Neural cell (in vitro differentiated cells): ENCODE data around the gene ATRAID. TPM values are rescaled to one million over a fixed set of nuclear protein-coding genes. Genes with fewer than 3 reads are reported as not detected.

ENCODE experiments used
- H2AFZ ChIP-seq: fragments of 200-600, 300-800 bp; sonication (generic), shearing (Covaris generic); 2 replicates; pipeline ENCODE4 v1.6.0; 2014; ENCODE audit warnings: low read depth, mild to moderate bottlenecking, antibody characterized with exemption, low read length, moderate library complexity
- H3F3A ChIP-seq: fragments of 200-600 bp; shearing (Covaris generic); 2 replicates; pipeline ENCODE4 v1.6.1; 2016; ENCODE audit warnings: mild to moderate bottlenecking, moderate library complexity, mixed read lengths, antibody characterized with exemption, low read length; ENCODE audit not compliant: insufficient read depth, poor library complexity, severe bottlenecking
- H3K27ac ChIP-seq: fragments of 200-600, 300-800 bp; sonication (generic), shearing (Covaris generic); 2 replicates; pipeline ENCODE4 v1.5.1; 2014; ENCODE audit warnings: mild to moderate bottlenecking, low read length, moderate library complexity
- H3K27me3 ChIP-seq: fragments of 300-800, 200-600 bp; sonication (generic), shearing (Covaris generic); 2 replicates; pipeline ENCODE4 v1.6.0; 2014; ENCODE audit warnings: mild to moderate bottlenecking, low read depth, low read length, moderate library complexity; ENCODE audit not compliant: insufficient read depth
- H3K36me3 ChIP-seq: fragments of 300-800, 200-600 bp; sonication (generic), shearing (Covaris generic); 2 replicates; pipeline ENCODE4 v1.5.1; 2014; ENCODE audit warnings: mild to moderate bottlenecking, antibody characterized with exemption, low read length, moderate library complexity; ENCODE audit not compliant: insufficient read depth
- H3K4me2 ChIP-seq: fragments of 300-800, 200-600 bp; sonication (generic), shearing (Covaris generic); 2 replicates; pipeline ENCODE4 v1.6.0; 2014; ENCODE audit warnings: mild to moderate bottlenecking, low read length
- H3K4me3 ChIP-seq: fragments of 300-800, 200-600 bp; sonication (generic), shearing (Covaris generic); 2 replicates; pipeline ENCODE4 v1.5.1; 2014; ENCODE audit warnings: mild to moderate bottlenecking, low read length, moderate library complexity
- H3K79me2 ChIP-seq: fragments of 200-600 bp; shearing (Covaris generic); replicated peaks from 2 replicates; pipeline ENCODE4 v1.6.0; 2014; ENCODE audit warnings: mild to moderate bottlenecking, low read length, moderate library complexity; ENCODE audit not compliant: insufficient read depth
- H3K9ac ChIP-seq: fragments of 300-800, 200-600 bp; sonication (generic), shearing (Covaris generic); 2 replicates; pipeline ENCODE4 v1.6.1; 2016; ENCODE audit warnings: mild to moderate bottlenecking, low read length, mixed read lengths
- H3K9me2 ChIP-seq: fragments of 200-600 bp; shearing (Covaris generic); 2 replicates; pipeline ENCODE4 v1.6.1; 2016; ENCODE audit warnings: mild to moderate bottlenecking, low read length, mixed read lengths; ENCODE audit not compliant: insufficient read depth
- H3K9me3 ChIP-seq: fragments of 200-600, 300-800 bp; sonication (generic), shearing (Covaris generic); 2 replicates; pipeline ENCODE4 v1.6.1; 2016; ENCODE audit warnings: mild to moderate bottlenecking, mixed run types, low read length, moderate library complexity, mixed read lengths
- H4K20me1 ChIP-seq: fragments of 200-600 bp; shearing (Covaris generic); 2 replicates; pipeline ENCODE4 v1.6.1; 2016; ENCODE audit warnings: mild to moderate bottlenecking, mixed run types; ENCODE audit not compliant: insufficient read depth
- EP300 ChIP-seq: fragments of 450-650 bp; conservative IDR thresholded peaks from 2 replicates; pipeline ENCODE4 v1.6.1; 2014; ENCODE audit warnings: antibody characterized with exemption, mild to moderate bottlenecking, moderate library complexity; ENCODE audit not compliant: poor library complexity, severe bottlenecking
- EZH2 ChIP-seq: fragments of 200-600, 300-800 bp; shearing (Covaris generic), sonication (generic); IDR thresholded peaks from 2 replicates; pipeline ENCODE4 v1.6.1; 2014; ENCODE audit warnings: antibody characterized with exemption, low read length, borderline replicate concordance, mild to moderate bottlenecking; ENCODE audit not compliant: insufficient read depth, poor library complexity, severe bottlenecking
- MXI1 ChIP-seq: fragments of 450-650 bp; conservative IDR thresholded peaks from 2 replicates; pipeline ENCODE4 v1.6.1; 2014; ENCODE audit warnings: antibody characterized with exemption, mild to moderate bottlenecking; ENCODE audit not compliant: poor library complexity, severe bottlenecking
- POLR2AphosphoS5 ChIP-seq: IDR thresholded peaks from 2 replicates; pipeline ENCODE4 v1.6.1; 2012
- REST ChIP-seq: IDR thresholded peaks from 2 replicates; pipeline ENCODE4 v1.6.1; 2012; ENCODE audit warnings: borderline replicate concordance
- SMC3 ChIP-seq: fragments of 450-650 bp; conservative IDR thresholded peaks from 2 replicates; pipeline ENCODE4 v1.6.1; 2014; ENCODE audit warnings: antibody characterized with exemption, mild to moderate bottlenecking, moderate library complexity; ENCODE audit not compliant: poor library complexity
- TAF1 ChIP-seq: IDR thresholded peaks from 2 replicates; pipeline ENCODE4 v1.6.1; 2012; ENCODE audit warnings: low read depth
- polyA plus RNA-seq: library from polyadenylated mRNA; depleted of rRNA; stranded (reverse); fragments of >200 nt; gene quantifications from 2 replicates; pipeline ENCODE4 v1.2.3, GENCODE V29; 2014
- TF ChIP-seq, protein P1 (sequence below): fragments of 450-650 bp; IDR thresholded peaks from 2 replicates; pipeline ENCODE4 v1.5.1; 2014; ENCODE audit warnings: antibody characterized with exemption, mild to moderate bottlenecking, moderate library complexity; ENCODE audit not compliant: poor library complexity, severe bottlenecking

ATRAID gene
- polyA plus RNA-seq, 1 donor from 2014 or later, result 94.3 TPM

GRCh38 chr2:27261241-27261925 is 49.5 kb downstream of the ATRAID start:
- Histone ChIP-seq H3K79me2 (no peaks in the 10 kb centered on the region), H3F3A (no peaks in the 10 kb centered on the region), H3K27me3 (peaks cover 70% of the 10 kb centered on the region), H3K27ac (no peak overlapping the region), H2AFZ (no peak overlapping the region), H3K36me3 (no peaks in the 10 kb centered on the region), H3K4me2 (no peak overlapping the region), H3K9me2 (no peaks in the 10 kb centered on the region), H3K9ac (no peak overlapping the region), H3K4me3 (no peak overlapping the region), H4K20me1 (no peaks in the 10 kb centered on the region), H3K9me3 (no peaks in the 10 kb centered on the region)
- TF ChIP-seq EP300 (no peak), TAF1 (no peak), SMC3 (no peak), POLR2AphosphoS5 (no peak), REST (no peak)

DNA sequence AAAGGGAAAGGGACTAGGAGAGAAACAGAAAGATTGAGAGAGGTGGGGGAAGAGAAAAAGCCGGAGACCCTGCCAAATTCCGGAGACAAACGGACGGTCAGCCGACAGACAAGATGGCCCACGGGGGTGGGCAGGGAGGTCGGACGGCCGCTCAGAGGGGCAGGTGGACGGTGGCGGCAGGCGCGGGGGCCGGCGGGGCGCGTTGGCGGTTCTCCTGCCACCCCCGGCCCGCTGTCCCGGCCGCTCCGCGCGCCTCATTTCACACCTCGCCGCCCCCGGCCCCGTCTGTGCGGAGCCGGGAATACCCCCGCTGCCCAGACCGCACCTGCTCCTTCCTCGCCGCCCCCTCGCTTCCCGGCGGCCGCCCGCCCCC is 50.1 kb downstream of the ATRAID start:
- Histone ChIP-seq H3K9ac (no peak overlapping the region), H3K9me3 (no peaks in the 10 kb centered on the region), H3K9me2 (no peaks in the 10 kb centered on the region), H3K36me3 (no peaks in the 10 kb centered on the region), H3K4me3 (no peak overlapping the region), H3K79me2 (no peaks in the 10 kb centered on the region), H3K4me2 (no peak overlapping the region), H3F3A (no peaks in the 10 kb centered on the region), H3K27me3 (peaks cover 73% of the 10 kb centered on the region), H4K20me1 (no peaks in the 10 kb centered on the region), H2AFZ (no peak overlapping the region), H3K27ac (no peak overlapping the region)
- TF ChIP-seq SMC3, result no peak
- no peak for TF ChIP-seq POLR2AphosphoS5
- TF ChIP-seq EP300, result no peak
- TF ChIP-seq, protein P1, sequence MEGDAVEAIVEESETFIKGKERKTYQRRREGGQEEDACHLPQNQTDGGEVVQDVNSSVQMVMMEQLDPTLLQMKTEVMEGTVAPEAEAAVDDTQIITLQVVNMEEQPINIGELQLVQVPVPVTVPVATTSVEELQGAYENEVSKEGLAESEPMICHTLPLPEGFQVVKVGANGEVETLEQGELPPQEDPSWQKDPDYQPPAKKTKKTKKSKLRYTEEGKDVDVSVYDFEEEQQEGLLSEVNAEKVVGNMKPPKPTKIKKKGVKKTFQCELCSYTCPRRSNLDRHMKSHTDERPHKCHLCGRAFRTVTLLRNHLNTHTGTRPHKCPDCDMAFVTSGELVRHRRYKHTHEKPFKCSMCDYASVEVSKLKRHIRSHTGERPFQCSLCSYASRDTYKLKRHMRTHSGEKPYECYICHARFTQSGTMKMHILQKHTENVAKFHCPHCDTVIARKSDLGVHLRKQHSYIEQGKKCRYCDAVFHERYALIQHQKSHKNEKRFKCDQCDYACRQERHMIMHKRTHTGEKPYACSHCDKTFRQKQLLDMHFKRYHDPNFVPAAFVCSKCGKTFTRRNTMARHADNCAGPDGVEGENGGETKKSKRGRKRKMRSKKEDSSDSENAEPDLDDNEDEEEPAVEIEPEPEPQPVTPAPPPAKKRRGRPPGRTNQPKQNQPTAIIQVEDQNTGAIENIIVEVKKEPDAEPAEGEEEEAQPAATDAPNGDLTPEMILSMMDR, result no peak

DNA sequence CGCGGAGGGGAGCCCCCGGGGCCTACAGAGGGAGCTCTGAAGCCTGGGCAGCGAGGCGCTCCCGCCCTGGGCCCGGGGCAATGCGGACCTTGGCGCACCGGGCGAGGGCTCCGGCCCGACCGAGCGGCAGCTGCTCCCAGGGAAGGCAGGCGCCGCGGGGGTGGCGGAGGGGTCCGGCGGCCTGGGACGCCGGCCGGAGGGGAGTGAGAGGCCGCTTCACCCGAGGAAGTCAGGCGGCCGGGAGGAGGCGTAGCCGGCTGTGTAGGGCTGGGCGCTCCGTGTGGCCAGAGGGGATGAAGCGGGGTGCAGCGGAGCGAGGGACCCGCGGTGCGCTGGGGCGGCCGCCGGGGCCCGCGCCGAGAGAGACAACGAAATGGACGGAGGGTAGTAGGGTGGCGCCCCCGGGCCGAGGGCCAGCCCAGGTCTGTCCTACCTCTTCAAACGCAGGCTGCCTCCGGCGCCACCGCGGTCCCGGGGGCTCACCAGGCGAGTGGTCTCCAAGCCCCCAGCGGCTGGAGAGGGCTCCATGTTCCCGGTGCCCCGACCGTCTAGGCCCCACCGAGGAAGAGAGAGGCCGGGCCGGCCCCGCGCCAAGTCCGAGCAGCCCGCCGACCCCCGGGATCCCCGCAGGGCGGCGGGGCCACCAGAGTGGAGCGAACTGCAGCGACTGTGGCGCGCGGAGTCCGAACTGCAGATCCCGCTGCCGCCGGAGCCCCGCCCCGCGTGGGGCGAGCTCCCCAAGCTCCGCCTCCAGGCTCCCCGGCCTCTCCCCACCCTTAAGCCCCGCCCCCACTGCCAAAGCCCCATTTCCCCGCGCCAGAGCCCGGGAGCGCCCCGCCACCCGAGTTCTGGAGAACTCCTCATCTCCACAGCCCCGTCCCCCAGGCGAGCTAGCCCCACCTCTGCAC is 50.8 kb downstream of the ATRAID start, which contains the start of gene SLC30A3:
Gene SLC30A3, minus strand, starts transcription at position 669 of the 908 bp plus-strand sequence. Its CDS starts 141 bp downstream, at position 528.
- H3K9ac ChIP-seq, result no peak within 1 kb of the TSS
- no peaks in the 10 kb centered on the region for H4K20me1 ChIP-seq
- peak within 1 kb of the TSS; percentile 62 for H3K4me3 ChIP-seq
- peak within 1 kb of the TSS; percentile 44 for H3K4me2 ChIP-seq
- no peaks in the 10 kb centered on the region for H3K36me3 ChIP-seq
- no peaks in the 10 kb centered on the region for H3K9me2 ChIP-seq
- TF ChIP-seq EZH2, result peak; percentile 63
- TF ChIP-seq POLR2AphosphoS5, result peak; percentile 64
- TF ChIP-seq MXI1, result no peak
- TF ChIP-seq, protein P1, result peak; percentile 14
- no peaks in the 10 kb centered on the region for H3K79me2 ChIP-seq
- no peaks in the 10 kb centered on the region for H3F3A ChIP-seq
- H3K27me3 ChIP-seq, result peaks cover 78% of the 10 kb centered on the region
- no peaks in the 10 kb centered on the region for H3K9me3 ChIP-seq
- H3K27ac ChIP-seq, result no peak within 1 kb of the TSS
- no peak within 1 kb of the TSS for H2AFZ ChIP-seq
